ENCODE results near the gene COPG1.
A peak's percentile ranks its signal among the peaks of the same experiment; 100 is the strongest.

- TF ChIP-seq, protein P1, sequence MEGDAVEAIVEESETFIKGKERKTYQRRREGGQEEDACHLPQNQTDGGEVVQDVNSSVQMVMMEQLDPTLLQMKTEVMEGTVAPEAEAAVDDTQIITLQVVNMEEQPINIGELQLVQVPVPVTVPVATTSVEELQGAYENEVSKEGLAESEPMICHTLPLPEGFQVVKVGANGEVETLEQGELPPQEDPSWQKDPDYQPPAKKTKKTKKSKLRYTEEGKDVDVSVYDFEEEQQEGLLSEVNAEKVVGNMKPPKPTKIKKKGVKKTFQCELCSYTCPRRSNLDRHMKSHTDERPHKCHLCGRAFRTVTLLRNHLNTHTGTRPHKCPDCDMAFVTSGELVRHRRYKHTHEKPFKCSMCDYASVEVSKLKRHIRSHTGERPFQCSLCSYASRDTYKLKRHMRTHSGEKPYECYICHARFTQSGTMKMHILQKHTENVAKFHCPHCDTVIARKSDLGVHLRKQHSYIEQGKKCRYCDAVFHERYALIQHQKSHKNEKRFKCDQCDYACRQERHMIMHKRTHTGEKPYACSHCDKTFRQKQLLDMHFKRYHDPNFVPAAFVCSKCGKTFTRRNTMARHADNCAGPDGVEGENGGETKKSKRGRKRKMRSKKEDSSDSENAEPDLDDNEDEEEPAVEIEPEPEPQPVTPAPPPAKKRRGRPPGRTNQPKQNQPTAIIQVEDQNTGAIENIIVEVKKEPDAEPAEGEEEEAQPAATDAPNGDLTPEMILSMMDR (IDR thresholded peaks at IDR 0.05; ENCODE audit: low read depth, low read length, missing input control) = peak; percentile 99
- TF ChIP-seq, protein P2, sequence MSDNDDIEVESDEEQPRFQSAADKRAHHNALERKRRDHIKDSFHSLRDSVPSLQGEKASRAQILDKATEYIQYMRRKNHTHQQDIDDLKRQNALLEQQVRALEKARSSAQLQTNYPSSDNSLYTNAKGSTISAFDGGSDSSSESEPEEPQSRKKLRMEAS (IDR thresholded peaks at IDR 0.05) = peak; percentile 81
- peak; percentile 73 for TF ChIP-seq NR2F2 (IDR thresholded peaks at IDR 0.05)
These were observed 3.6 kb upstream of the COPG1 start for GRCh38 chr3:129245641-129246306.
